Activated T-cell treated with anti-CD3 and anti-CD28 coated beads, Interleukin-2, amount 50 U/mL, for 1 hour (primary cell): ENCODE measurements around the gene FHIT.

Experiments
- DNase-seq: peaks from one replicate; pipeline ENCODE4 v3.0.0-alpha.2; 2020

FHIT gene

DNA sequence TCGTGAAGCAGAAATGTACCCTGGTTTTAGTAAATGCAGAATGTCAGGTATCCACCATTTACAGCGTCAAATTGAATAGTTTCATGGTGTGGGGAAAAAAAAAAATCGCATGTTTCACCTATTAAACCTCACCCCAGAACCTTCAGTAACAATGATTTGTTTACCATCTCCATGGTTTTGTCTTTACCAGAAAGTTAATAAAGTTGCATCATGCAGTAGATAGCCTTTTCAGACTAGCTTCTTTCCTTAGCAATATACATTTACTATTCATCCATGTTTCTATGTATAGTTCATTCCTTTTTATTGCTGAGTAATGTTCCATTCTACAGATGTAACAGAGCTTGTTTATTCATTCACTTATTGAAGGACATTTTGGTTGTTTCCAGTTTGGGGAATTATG is 1066.1 kb downstream of the FHIT start:
- DNase-seq: no peak

GRCh38 chr3:60182697-60183096 is 1068.6 kb downstream of the FHIT start:
- DNase-seq: no peak

GRCh38 chr3:60178931-60179653 is 1072.2 kb downstream of the FHIT start:
- no peak for DNase-seq

DNA sequence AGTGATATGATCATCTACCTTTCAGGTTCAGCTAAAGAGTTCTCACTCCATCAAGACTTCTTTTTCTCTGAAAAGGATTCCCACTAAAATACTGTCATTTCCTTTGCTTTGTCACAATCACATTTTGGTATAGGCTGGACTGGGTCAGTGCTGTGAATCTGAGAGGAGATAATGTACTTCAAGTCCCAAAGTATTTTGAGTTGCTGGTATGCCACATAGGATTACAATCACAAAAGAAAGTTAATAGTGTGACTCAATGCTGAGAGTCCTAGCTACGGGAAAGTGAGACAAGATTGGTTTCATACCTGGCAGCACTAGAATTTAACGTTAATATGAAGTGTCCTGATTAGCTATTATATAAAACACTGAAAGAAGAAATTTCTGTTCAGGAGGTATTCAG is 1073.5 kb downstream of the FHIT start:
- DNase-seq: no peak

GRCh38 chr3:60176614-60177013 is 1074.6 kb downstream of the FHIT start:
- DNase-seq: no peak

- no peak for DNase-seq
These were observed 1075.6 kb downstream of the FHIT start for GRCh38 chr3:60175680-60176079.

DNA sequence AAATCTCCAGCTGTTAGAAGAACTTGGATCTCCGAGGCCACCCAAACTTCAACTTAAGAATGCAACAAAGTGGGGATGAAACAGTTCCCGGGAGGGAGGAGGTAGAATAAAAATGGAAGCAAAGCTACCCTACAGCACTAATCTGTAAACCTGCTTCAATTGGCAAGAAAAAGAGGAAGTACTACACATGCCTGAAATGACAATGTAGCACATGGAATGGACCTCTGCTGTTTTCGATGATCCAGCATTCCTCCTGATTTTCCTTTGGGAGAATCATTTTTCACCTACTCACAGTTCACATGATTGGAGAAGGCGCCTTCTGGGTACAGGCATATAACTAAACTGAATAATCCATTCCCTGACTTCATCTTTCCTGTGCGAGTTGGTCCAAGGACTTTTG is 1081.5 kb downstream of the FHIT start:
- no peak for DNase-seq

- DNase-seq: no peak
These were observed 1084.1 kb downstream of the FHIT start for GRCh38 chr3:60167186-60167585.

GRCh38 chr3:60160822-60161748 is 1090.2 kb downstream of the FHIT start:
- no peak for DNase-seq

- no peak for DNase-seq
These were observed 1091.0 kb downstream of the FHIT start for GRCh38 chr3:60160111-60160821.

GRCh38 chr3:60158035-60158434 is 1093.2 kb downstream of the FHIT start:
- no peak for DNase-seq

GRCh38 chr3:60154011-60154410 is 1097.2 kb downstream of the FHIT start:
- DNase-seq: no peak

- DNase-seq: no peak
These were observed 1097.8 kb downstream of the FHIT start for GRCh38 chr3:60153221-60153999.

DNA sequence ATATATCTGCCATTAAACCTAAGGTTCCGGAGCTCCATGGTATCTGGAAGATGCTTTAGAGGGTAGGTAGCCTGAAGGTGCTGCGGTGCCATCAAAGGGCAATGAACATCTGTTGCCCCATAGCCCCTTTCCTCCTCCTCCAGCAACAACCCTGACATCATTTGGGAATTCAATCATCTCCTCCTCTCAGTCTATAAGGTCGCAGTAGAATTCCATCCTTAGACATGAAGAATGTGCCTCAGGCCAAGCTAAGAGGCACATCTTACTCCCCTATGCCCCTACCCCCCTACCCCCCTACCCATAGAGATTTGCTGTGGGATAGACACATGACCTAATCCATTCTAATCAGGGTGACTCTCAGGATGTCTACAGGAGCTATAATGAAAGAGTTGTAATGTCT is 1101.8 kb downstream of the FHIT start:
- no peak for DNase-seq

- DNase-seq: no peak
These were observed 1103.9 kb downstream of the FHIT start for GRCh38 chr3:60147249-60147950.

DNA sequence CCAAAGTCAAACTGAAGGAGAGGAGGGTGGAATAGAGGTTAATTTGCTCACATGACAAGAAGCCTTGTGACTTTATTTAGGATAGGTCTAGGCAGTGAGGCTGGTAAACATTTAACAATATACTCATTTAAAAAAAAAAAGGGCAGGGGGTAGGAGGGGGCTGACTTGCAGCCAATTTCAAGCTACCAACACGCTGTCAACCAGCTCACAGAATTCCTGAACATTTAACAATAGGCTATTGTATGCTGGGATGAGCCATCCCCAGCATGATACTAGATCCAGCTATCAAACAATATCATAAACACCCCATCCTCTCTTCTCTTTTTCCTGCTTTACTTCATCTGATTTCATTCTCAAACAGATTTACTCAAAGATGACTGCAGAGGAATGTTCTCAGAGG is 1105.1 kb downstream of the FHIT start:
- no peak for DNase-seq

DNA sequence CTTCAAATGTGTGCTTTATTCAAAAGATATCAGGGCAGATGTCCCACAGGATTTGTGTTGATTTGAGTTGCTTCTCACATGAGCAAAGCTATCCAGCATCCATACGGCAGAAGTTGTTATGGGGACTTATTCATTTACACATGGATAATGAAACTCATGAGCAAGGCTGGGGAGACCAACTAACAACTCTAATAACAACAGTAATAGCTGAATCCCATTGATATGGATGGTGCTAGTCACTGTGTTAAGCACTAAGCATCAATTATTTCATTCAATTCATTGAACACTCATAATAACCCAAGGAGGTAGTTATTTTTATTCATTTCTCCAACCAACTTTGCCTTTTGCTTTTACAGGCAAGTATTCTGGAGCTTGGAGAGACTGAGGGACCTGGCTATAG is 1107.2 kb downstream of the FHIT start:
- DNase-seq: no peak

- DNase-seq: no peak
These were observed 1109.2 kb downstream of the FHIT start for GRCh38 chr3:60142009-60142408.

GRCh38 chr3:60140160-60140559 is 1111.1 kb downstream of the FHIT start:
- DNase-seq: no peak

DNA sequence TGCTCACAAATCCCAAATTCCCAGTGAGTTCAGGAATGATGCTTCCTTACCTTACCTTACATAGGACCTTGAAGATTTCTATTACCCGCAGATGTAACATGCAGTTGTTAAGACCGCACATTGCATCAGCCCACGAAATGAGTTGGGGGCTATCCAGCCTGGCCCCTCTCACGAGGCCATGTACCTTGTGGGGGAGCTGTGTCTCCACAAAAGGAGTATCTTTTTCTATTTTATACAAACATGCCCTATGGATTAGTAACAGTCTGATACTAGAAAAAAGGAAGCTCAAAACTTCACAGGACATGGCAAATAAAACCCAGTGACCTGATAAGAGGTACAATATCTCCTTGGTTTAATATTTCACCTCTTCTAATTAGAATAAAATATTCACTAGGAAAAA is 1114.7 kb downstream of the FHIT start:
- no peak for DNase-seq

GRCh38 chr3:60135474-60135873 is 1115.8 kb downstream of the FHIT start:
- DNase-seq: no peak
